HepG2 (cell line): Measurements from ENCODE around the gene BICRAL. TPM values are rescaled to one million over a fixed set of nuclear protein-coding genes. Genes with fewer than 3 reads are reported as not detected.
A peak's percentile ranks its signal among the peaks of the same experiment; 100 is the strongest.

Experiments used
- ATF1 ChIP-seq: IDR thresholded peaks from 2 replicates; pipeline ENCODE4 v1.6.1; 2016; ENCODE audit warnings: mild to moderate bottlenecking, control low read depth
- GATA4 ChIP-seq: sonication (generic); IDR thresholded peaks from 2 replicates; pipeline ENCODE4 v1.6.1; 2016; ENCODE audit warnings: antibody characterized with exemption, low read depth, borderline replicate concordance
- MXD1 ChIP-seq: sonication (generic); formaldehyde crosslinking; IDR thresholded peaks from 2 replicates; pipeline ENCODE4 v1.4.0; 2020; ENCODE audit warnings: mild to moderate bottlenecking, missing genetic modification reagents
- MYNN ChIP-seq: sonication (generic); formaldehyde crosslinking; IDR thresholded peaks from 2 replicates; pipeline ENCODE4 v1.4.0; 2020; ENCODE audit warnings: mild to moderate bottlenecking, low read depth, missing genetic modification reagents
- NFATC3 ChIP-seq: sonication (generic); formaldehyde crosslinking; IDR thresholded peaks from 2 replicates; pipeline ENCODE4 v1.5.1; 2020; ENCODE audit warnings: mild to moderate bottlenecking, missing genetic modification reagents
- PLRG1 ChIP-seq: fragments of 450-650 bp; conservative IDR thresholded peaks from 2 replicates; pipeline ENCODE4 v1.6.1; 2016
- SOX13 ChIP-seq, 3 experiments: fragments of 450-650 bp in 1 of 3; sonication (generic) in 1 of 3; formaldehyde crosslinking in 1 of 3; IDR thresholded peaks in 2 of 3; conservative IDR thresholded peaks in 1 of 3; 2 replicates each; pipeline versions ENCODE4 v1.5.0 to v1.6.1; 2016 to 2020; ENCODE audit warnings: antibody characterized with exemption in 1 of 3, mild to moderate bottlenecking in 1 of 3, missing compliant biosample characterization in 1 of 3, missing genetic modification reagents in 1 of 3, moderate library complexity in 1 of 3
- TBX2 ChIP-seq: sonication (generic); formaldehyde crosslinking; IDR thresholded peaks from 2 replicates; pipeline ENCODE4 v1.5.0; 2020; ENCODE audit warnings: missing genetic modification reagents, mild to moderate bottlenecking, borderline replicate concordance
- TBX3 ChIP-seq: fragments of 450-650 bp; IDR thresholded peaks from 2 replicates; pipeline ENCODE4 v1.6.1; 2017; ENCODE audit warnings: antibody characterized with exemption, mild to moderate bottlenecking, inconsistent platforms, borderline replicate concordance
- YY1 ChIP-seq: IDR thresholded peaks from 2 replicates; pipeline ENCODE4 v1.6.1; 2011; ENCODE audit warnings: low read length, low read depth, moderate library complexity, mild to moderate bottlenecking; ENCODE audit not compliant: insufficient read depth, insufficient replicate concordance
- ZNF317 ChIP-seq: sonication (generic); formaldehyde crosslinking; IDR thresholded peaks from 2 replicates; pipeline ENCODE4 v1.5.0; 2020; ENCODE audit warnings: mild to moderate bottlenecking, missing genetic modification reagents
- ZNF431 ChIP-seq: sonication (generic); formaldehyde crosslinking; IDR thresholded peaks from 2 replicates; pipeline ENCODE4 v1.9.0; 2022; ENCODE audit warnings: missing genetic modification reagents, low read depth, mild to moderate bottlenecking, borderline replicate concordance
- ZNF496 ChIP-seq: sonication (generic); formaldehyde crosslinking; IDR thresholded peaks from 2 replicates; pipeline ENCODE4 v1.8.1; 2023; ENCODE audit warnings: mild to moderate bottlenecking, moderate library complexity, missing genetic modification reagents; ENCODE audit not compliant: insufficient replicate concordance
- ZNF564 ChIP-seq: sonication (generic); formaldehyde crosslinking; IDR thresholded peaks from 2 replicates; pipeline ENCODE4 v1.8.1; 2023; ENCODE audit warnings: mild to moderate bottlenecking, missing genetic modification reagents
- ZNF598 ChIP-seq: sonication (generic); formaldehyde crosslinking; IDR thresholded peaks from 2 replicates; pipeline ENCODE4 v1.5.1; 2020; ENCODE audit warnings: mild to moderate bottlenecking, missing genetic modification reagents, borderline replicate concordance
- ZNF770 ChIP-seq: sonication (generic); formaldehyde crosslinking; IDR thresholded peaks from 2 replicates; pipeline ENCODE4 v1.5.0; 2020; ENCODE audit warnings: mild to moderate bottlenecking, missing genetic modification reagents
- polyA plus RNA-seq, 8 experiments: library from polyadenylated mRNA; depleted of rRNA in 3 of 8; stranded (reverse) in 7 of 8; unstranded in 1 of 8; fragments of >200 nt; fragmentation: Illumina TruSeq in 4 of 8; extraction: Trizol in 4 of 8; gene quantifications; 2 replicates each; pipeline versions ENCODE4 v1.2.1 to v1.2.3, GENCODE V29; 2011 to 2016; ENCODE audit warnings: low read depth in 4 of 8, missing spikeins in 1 of 8, mixed read lengths in 1 of 8; ENCODE audit not compliant: insufficient read depth in 1 of 8
- total RNA-seq, 5 experiments: library from RNA; depleted of rRNA; stranded (reverse); fragments of >200 nt; fragmentation: Illumina TruSeq; extraction: Trizol; gene quantifications; 2 replicates each; pipeline ENCODE4 v1.2.3, GENCODE V29; 2016; ENCODE audit warnings: low read depth in 1 of 5
- TF ChIP-seq, protein P1 (sequence below): sonication (generic); formaldehyde crosslinking; IDR thresholded peaks from 2 replicates; pipeline ENCODE4 v1.8.0; 2022; ENCODE audit warnings: missing genetic modification reagents, low read depth, mild to moderate bottlenecking, borderline replicate concordance
- TF ChIP-seq, protein P2 (sequence below): sonication (generic); formaldehyde crosslinking; IDR thresholded peaks from 2 replicates; pipeline ENCODE4 v1.5.0; 2020; ENCODE audit warnings: mild to moderate bottlenecking, low read depth, missing genetic modification reagents, borderline replicate concordance
- TF ChIP-seq, protein P3 (sequence below): sonication (generic); formaldehyde crosslinking; IDR thresholded peaks from 2 replicates; pipeline ENCODE4 v1.5.0; 2020; ENCODE audit warnings: mild to moderate bottlenecking, missing genetic modification reagents

BICRAL gene
- total and polyA plus RNA-seq, 2 of the 13 experiments (the other 11 are each of a cell fraction or from before 2014, with no cell fraction given), result 5.0 to 13.5 TPM

- peak; percentile 88 for TF ChIP-seq ZNF317 (CRISPR knock-in tag)
- peak; percentile 90 for TF ChIP-seq TBX2 (CRISPR knock-in tag)
- TF ChIP-seq, protein P1, sequence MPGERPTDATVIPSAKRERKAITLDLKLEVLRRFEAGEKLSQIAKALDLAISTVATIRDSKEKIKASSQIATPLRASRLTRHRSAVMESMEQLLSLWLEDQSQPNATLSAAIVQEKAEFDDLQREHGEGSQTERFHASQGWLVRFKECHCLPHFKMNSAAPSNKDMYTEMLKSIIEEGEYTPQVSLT (CRISPR knock-in tag), result no peak
- TF ChIP-seq SOX13 (IDR thresholded peaks at IDR 0.05), result peak; percentile 74; the same call in 1 of the 2 replicates
- TF ChIP-seq SOX13 (CRISPR knock-in tag; conservative IDR thresholded peaks at IDR 0.05 in 1 of 2, IDR thresholded peaks at IDR 0.05 in 1 of 2), result peak; percentile 40 to 92
- TF ChIP-seq NFATC3 (CRISPR knock-in tag), result no peak
- TF ChIP-seq ZNF564 (CRISPR knock-in tag), result peak; percentile 94
- no peak for TF ChIP-seq ZNF496 (CRISPR knock-in tag)
- TF ChIP-seq, protein P2, sequence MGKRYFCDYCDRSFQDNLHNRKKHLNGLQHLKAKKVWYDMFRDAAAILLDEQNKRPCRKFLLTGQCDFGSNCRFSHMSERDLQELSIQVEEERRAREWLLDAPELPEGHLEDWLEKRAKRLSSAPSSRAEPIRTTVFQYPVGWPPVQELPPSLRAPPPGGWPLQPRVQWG, result no peak
- 0 out of 2 replicates have a peak, but pooled peaks have one; percentile 38 for TF ChIP-seq GATA4
- peak; percentile 98; the same call in 1 of the 2 replicates for TF ChIP-seq ZNF598 (CRISPR knock-in tag)
- TF ChIP-seq ZNF770 (CRISPR knock-in tag), result peak; percentile 97
- TF ChIP-seq TBX3, result no peak
- TF ChIP-seq ATF1 (CRISPR knock-in tag), result no peak
- TF ChIP-seq YY1, result peak; percentile 63
- TF ChIP-seq PLRG1, result no peak
- TF ChIP-seq, protein P3, sequence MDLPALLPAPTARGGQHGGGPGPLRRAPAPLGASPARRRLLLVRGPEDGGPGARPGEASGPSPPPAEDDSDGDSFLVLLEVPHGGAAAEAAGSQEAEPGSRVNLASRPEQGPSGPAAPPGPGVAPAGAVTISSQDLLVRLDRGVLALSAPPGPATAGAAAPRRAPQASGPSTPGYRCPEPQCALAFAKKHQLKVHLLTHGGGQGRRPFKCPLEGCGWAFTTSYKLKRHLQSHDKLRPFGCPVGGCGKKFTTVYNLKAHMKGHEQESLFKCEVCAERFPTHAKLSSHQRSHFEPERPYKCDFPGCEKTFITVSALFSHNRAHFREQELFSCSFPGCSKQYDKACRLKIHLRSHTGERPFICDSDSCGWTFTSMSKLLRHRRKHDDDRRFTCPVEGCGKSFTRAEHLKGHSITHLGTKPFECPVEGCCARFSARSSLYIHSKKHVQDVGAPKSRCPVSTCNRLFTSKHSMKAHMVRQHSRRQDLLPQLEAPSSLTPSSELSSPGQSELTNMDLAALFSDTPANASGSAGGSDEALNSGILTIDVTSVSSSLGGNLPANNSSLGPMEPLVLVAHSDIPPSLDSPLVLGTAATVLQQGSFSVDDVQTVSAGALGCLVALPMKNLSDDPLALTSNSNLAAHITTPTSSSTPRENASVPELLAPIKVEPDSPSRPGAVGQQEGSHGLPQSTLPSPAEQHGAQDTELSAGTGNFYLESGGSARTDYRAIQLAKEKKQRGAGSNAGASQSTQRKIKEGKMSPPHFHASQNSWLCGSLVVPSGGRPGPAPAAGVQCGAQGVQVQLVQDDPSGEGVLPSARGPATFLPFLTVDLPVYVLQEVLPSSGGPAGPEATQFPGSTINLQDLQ (CRISPR knock-in tag), result peak; percentile 82
- TF ChIP-seq MXD1, result peak; percentile 76
- peak; percentile 93; the same call in 1 of the 2 replicates for TF ChIP-seq ZNF431 (CRISPR knock-in tag)
- TF ChIP-seq MYNN, result peak; percentile 93
Observed at GRCh38 chr6:42890311-42891198, 108.7 kb downstream of the BICRAL start (continued).
